ENCODE data around the gene OPTC. TPM values are rescaled to one million over a fixed set of nuclear protein-coding genes. Genes with fewer than 3 reads are reported as not detected.
"Not testable (repeated sequence)": the region's sequence is repeated elsewhere in the genome, so short reads cannot be mapped to it uniquely, and the experiment has no call there.

Gene OPTC, protein sequence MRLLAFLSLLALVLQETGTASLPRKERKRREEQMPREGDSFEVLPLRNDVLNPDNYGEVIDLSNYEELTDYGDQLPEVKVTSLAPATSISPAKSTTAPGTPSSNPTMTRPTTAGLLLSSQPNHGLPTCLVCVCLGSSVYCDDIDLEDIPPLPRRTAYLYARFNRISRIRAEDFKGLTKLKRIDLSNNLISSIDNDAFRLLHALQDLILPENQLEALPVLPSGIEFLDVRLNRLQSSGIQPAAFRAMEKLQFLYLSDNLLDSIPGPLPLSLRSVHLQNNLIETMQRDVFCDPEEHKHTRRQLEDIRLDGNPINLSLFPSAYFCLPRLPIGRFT
- not detected for total RNA-seq

DNA sequence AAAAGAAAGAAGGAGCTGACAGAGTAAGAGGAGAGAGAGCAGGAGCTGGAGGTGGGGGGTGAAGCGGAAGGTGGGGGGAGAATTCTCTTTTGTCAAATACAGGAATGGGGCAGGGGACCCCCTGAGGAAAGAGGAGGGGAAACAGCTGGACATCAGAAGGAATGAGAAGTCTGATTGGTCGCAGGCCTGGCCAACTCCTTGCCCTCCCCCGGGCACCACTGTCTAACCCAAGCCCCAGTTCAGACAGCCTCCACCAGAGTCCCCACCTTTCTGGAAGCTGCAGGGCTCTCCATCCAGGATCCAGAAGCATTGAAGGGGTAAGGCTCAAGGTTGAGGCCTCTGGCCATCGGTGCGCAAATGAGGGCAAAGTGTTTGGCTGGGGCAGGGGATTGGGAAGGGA is at the start of gene OPTC:
TSS of gene OPTC (plus strand) at position 253 of the 400 bp plus-strand sequence. CDS start 1,853 bp downstream, outside the sequence.
- Histone ChIP-seq H3K9me3 (no peaks in the 10 kb centered on the region), H3K4me1 (no peaks in the 10 kb centered on the region), H3K4me3 (no peak within 1 kb of the TSS), H3K36me3 (no peaks in the 10 kb centered on the region), H3K27ac (no peak within 1 kb of the TSS), H3K27me3 (no peaks in the 10 kb centered on the region)
- ATAC-seq (no peak), DNase-seq (no peak)
- intact Hi-C loops (cut with DNase I; ENCODE audit: low total_unique reads), result no loop called here
- TF ChIP-seq POLR2A (IDR thresholded peaks at IDR 0.05) (no peak), CTCF (IDR thresholded peaks at IDR 0.05 in 4 of 5, conservative IDR thresholded peaks at IDR 0.05 in 1 of 5) (no peak)
- in situ Hi-C loops (cut with MboI; ENCODE audit: low sequenced_read_pairs in 4 of 4), result no loop called here

GRCh38 chr1:203444171-203444576 is 49.8 kb upstream of the OPTC start:
- Histone ChIP-seq H3K36me3 (no peaks in the 10 kb centered on the region), H3K27me3 (no peaks in the 10 kb centered on the region), H3K4me3 (no peak overlapping the region), H3K4me1 (no peaks in the 10 kb centered on the region), H3K9me3 (no peaks in the 10 kb centered on the region), H3K27ac (peak overlapping the region in 2 of 4 donors; percentile 34 to 48)
- intact Hi-C loops (cut with DNase I; ENCODE audit: low total_unique reads), result loop anchor here (5.0 kb wide), 3 partner anchors 37 to 102 kb away; no protein-coding TSS in a partner anchor
- in situ Hi-C loops (cut with MboI; ENCODE audit: low sequenced_read_pairs in 4 of 4), result loop anchor here in 1 of 4 donors (10.0 kb wide), 1 partner anchor 79 kb away; no protein-coding TSS in a partner anchor
- no peak for TF ChIP-seq CTCF (IDR thresholded peaks at IDR 0.05 in 4 of 5, conservative IDR thresholded peaks at IDR 0.05 in 1 of 5)
- no peak for TF ChIP-seq POLR2A (IDR thresholded peaks at IDR 0.05)
- peak in 1 of 2 donors; percentile 28 for DNase-seq
- no peak for ATAC-seq

DNA sequence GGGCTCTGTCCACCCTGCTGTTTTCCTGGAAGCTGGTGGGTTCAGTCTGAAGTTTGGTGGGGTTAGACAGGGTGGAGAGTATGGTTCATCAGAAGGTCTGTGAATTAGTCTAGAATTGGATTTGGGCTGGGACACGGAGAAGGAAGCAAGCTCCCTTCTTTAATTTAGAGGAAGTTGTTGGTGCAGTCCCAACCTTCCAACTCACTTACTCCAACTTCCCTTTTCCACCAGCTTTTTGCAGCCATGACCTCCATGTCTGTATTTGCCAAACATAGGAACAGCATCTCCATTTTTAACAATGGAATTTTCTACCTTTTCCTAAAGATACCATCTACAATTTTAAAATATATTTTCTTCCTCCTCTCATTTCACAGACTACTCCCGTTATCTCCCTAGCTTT is 46.8 kb upstream of the OPTC start:
- Histone ChIP-seq H3K9me3 (no peaks in the 10 kb centered on the region), H3K27me3 (no peaks in the 10 kb centered on the region), H3K4me1 (no peaks in the 10 kb centered on the region), H3K27ac (no peak overlapping the region), H3K36me3 (no peaks in the 10 kb centered on the region), H3K4me3 (no peak overlapping the region)
- in situ Hi-C loops (cut with MboI; ENCODE audit: low sequenced_read_pairs in 4 of 4), result loop anchor here in 1 of 4 donors (10.0 kb wide), 1 partner anchor 82 kb away; no protein-coding TSS in a partner anchor
- ATAC-seq (no peak), DNase-seq (no peak)
- intact Hi-C loops (cut with DNase I; ENCODE audit: low total_unique reads), result no loop called here
- TF ChIP-seq POLR2A (IDR thresholded peaks at IDR 0.05), result no peak
- TF ChIP-seq CTCF (IDR thresholded peaks at IDR 0.05 in 4 of 5, conservative IDR thresholded peaks at IDR 0.05 in 1 of 5), result no peak

GRCh38 chr1:203447598-203447997 is 46.4 kb upstream of the OPTC start:
- H3K4me3 ChIP-seq; DNase-seq; H3K4me1 ChIP-seq; ATAC-seq; H3K36me3 ChIP-seq; H3K27me3 ChIP-seq; H3K9me3 ChIP-seq; intact Hi-C loops (cut with DNase I; ENCODE audit: low total_unique reads): not testable (repeated sequence)
- peak overlapping the region in 2 of 4 donors; percentile 44 to 54 for H3K27ac ChIP-seq
- in situ Hi-C loops (cut with MboI; ENCODE audit: low sequenced_read_pairs in 4 of 4), result loop anchor here in 1 of 4 donors (10.0 kb wide), 1 partner anchor 83 kb away; no protein-coding TSS in a partner anchor

- intact Hi-C loops (cut with DNase I; ENCODE audit: low total_unique reads) (no loop called here), in situ Hi-C loops (cut with MboI; ENCODE audit: low sequenced_read_pairs in 4 of 4) (loop anchor here in 1 of 4 donors (10.0 kb wide), 1 partner anchor 84 kb away; no protein-coding TSS in a partner anchor)
- Histone ChIP-seq H3K9me3 (no peaks in the 10 kb centered on the region), H3K4me1 (no peaks in the 10 kb centered on the region), H3K4me3 (no peak overlapping the region), H3K36me3 (no peaks in the 10 kb centered on the region), H3K27me3 (peaks cover 0 to 5% (median 0%) of the 10 kb centered on the region in 3 donors), H3K27ac (peak overlapping the region; percentile 44 to 62 (median 56))
- TF ChIP-seq POLR2A (IDR thresholded peaks at IDR 0.05) (no peak), CTCF (IDR thresholded peaks at IDR 0.05 in 4 of 5, conservative IDR thresholded peaks at IDR 0.05 in 1 of 5) (no peak)
- DNase-seq, result peak in 1 of 2 donors; percentile 57
- peak; percentile 37 to 62 for ATAC-seq
These were observed 45.4 kb upstream of the OPTC start for GRCh38 chr1:203448521-203449061.

Measured in gastrocnemius medialis (tissue), 4 donors.